ENCODE data around the gene CFAP210.
"Not testable (repeated sequence)": the region's sequence is repeated elsewhere in the genome, so short reads cannot be mapped to it uniquely, and the experiment has no call there.

CFAP210 gene

DNA sequence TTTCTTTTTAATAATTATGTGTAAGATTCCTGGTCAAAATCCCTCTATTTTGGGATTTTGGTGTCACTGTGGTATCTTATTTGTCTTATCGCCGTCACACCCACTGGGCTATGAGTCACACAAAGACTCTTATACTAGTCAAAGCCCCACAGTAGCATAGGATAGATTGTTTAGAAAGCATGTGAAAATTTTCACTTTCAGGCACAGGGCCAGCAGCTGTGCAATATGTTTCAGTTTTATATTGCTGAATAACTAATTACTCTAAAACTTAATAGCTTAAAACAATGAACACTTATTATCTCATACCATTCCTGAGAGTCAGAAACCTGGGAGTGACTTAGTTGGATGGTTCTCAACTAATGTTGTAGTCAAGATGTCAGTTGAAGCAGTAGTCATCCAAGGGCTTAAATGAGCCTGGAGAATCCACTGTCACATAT lies 24.0 kb downstream of the CFAP210 start:
- no peak for DNase-seq

DNA sequence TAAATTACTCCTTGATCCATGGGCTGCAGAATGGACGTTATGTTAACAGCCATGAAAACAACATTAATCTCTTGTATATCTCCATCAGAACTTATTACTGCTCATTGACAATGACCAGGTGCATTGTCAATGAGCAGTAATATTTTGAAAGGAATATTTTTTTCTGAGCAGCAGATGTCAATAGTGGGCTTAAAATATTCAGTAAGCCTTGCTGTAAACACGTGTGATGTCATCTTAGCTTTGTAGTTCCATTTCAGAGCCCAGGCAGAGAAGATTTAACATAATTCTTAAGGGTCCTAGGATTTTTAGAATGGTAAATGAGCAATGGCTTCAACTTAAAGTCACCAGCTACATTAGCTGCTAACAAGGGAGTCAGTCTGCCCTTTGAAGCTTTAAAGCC lies 26.6 kb downstream of the CFAP210 start:
- DNase-seq: no peak

DNA sequence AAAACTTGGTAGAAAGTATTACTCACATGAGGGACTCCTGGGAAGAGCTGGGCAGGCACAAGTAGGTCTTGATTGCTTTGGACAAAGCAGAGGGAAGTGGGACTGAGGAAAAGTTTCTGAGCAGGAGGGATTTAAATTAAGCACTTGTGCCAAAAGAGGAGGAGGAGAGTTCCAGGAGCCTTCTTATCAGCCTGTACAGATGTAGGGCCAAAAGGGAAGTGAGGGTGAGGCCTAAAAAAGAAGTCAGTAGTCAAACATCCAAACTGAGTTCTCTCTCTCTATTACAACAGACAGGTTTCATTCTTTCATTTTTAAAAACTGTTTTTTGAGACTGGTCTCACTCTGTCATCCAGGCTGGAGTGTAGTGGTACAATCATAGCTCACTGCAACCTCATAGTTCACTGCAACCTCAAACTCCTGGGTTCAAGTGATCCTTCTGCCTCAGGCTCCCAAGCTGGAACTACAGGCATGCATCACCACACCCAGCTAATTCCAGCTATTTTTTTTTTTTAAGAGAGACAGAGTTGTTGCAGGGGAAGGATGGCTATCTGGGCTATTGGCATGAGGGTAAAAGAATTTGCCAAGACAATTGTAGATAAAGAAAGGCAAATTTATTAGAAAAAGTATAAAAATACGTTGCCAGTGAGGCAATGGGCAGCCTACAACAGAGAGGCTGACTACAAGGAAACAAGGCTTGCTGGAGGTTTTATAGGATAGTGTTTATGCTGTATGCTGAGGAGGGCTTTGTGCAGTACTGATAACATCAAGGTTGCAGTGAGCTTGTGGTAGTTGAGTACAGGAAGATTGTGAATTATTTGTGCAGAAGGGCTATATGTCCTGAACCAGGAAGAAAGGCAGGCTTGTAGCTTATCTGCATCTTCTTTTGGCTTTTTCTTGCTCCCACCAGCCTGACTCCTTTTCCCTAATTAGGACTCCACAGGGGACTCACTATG lies 29.0 kb downstream of the CFAP210 start:
- DNase-seq: no peak

DNA sequence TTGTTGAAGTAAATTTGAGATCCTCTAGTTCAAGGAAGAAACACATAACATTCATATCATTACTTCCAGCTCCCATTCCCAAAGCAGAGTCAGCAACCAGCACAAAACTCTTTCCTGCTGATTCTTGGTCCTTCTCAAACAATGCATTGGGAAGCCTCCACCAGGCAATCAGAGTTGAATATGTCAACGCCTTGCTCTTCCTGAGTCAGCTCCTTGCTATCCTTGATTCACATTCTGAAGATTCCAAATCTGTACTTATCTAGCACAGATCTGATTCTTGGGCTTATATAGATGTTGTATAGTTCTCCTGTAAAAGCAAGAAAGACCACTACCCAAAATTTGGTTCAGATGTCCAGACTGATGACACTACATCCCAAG lies 29.6 kb downstream of the CFAP210 start:
- DNase-seq: no peak

DNA sequence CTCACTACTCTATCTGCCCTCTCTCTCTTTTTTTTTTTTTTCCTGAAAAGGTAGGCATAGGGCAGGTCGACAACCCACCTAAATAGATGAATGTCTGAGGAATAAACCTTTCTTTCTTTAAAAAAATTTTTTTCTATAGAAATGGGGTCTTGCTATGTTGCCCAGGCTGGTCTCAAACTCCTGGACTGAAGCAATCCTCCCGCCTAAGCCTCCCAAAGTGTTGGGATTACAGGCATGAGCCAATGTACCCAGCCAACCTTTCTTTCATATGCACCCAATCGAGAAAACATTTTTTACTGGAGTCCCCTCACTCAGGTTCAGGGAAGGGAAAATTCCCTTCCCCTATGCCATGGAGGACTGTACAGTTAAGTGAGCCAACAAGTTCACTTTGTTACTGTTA lies 31.0 kb downstream of the CFAP210 start:
- no peak for DNase-seq

DNA sequence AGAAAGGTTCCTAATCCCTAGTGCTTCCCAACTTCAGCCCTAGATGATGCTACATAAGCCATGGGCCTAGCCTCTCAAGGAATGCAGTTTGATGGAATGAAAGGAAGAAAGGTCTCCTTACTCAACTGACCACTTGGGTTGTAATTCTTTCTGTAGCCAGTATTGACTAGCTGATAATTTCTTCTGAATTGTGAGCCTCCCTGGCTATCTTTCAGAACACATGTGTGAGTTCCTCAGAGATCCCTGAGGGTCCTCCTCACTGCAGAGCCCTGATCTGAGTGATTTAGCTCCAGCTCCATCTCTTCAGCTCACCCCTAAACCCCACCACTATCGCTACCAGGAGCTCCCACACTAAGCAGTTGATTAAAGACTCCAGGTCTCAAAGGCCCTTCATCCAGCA lies 31.5 kb downstream of the CFAP210 start:
- DNase-seq: no peak

DNA sequence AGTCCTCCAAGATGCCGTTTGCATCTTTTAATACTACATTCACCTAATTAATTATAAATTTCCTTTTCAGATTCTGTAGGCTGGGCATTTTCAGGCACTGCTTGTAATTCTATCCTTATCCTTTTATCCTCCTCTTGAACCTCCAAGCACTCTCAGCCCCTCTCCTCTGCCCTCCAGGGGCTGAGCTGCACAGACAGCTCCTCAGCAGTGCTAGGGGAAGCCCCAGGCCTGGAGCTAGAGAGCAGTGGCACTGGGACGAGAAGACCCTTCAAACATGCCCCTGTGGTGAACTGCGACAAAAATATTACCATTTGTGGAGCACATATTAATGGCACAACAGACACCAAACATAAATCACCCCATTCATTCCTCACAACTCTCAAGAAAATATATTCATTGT lies 32.9 kb downstream of the CFAP210 start:
- no peak for DNase-seq

DNA sequence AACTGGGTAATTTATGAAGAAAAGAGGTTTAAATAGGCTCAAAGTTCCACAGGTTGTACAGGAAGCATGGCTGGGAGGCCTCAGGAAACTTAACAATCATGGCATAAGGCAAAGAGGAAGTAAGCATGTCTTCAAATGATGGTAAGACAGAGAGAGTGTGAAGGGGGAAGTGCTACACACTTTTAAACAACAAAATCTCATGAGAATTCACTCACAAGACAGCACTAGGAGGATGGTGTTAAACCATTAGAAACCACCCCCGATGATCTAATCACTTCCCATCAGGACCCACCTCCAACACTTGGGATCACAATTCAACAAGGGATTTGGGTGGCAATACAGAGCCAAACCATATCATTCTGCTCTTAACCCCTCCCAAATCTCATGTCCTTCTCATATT lies 34.9 kb downstream of the CFAP210 start:
- DNase-seq: no peak

DNA sequence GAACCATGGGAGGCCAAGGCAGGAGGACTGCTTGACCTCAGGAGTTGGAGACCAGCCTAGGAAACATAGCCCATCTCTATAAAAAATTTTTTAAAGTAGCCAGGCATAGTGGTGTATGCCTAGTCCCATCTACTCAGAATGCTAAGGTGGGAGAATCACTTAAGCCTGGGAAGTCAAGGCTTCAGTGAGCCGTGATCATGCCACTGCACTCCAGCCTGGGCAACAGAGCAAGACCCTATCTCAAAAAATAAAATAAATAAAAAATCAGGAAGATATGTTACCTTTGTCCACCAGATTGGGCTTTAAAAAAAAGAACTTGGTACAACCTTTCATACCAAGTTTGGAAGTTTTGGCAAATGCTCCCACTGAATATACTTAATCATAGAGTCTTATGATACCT lies 35.3 kb downstream of the CFAP210 start:
- DNase-seq: no peak

DNA sequence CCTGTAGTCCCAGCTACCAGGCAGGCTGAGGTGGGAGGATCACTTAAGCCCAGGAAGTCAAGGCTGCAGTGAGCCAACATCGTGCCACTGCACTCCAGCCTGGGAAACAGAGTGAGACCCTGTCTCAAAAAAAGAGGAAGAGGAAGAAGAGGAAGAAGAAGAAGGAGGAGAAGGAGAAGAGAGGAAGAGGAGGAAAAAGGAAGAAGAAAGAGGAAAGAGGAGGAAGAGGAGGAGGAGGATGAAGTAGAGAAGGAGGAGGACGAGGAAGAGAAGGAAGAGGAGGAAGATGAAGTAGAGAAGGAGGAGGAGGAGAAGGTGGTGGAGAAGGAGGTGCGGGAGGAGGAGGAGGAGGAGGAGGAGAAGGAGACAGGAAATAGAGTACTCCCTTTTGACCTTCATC lies 38.0 kb downstream of the CFAP210 start:
- no peak for DNase-seq

DNA sequence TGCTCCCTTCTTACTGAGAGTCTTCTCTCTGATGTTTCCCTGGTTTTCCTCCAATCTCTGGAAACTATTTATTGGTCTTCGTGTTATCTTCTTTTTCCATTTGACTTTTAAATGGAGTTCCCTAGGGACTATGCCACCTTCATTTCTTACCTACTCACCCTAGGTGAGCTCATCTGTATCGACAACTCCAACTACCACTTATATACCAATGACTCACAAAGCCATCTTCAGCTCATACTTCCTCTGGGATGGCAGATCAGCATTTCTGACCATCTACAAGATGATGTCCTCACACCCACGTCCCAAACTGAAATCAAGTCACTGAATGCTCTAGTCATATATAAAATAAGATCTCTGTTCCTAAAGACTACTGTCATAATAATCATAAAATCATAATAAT lies 40.6 kb downstream of the CFAP210 start:
- no peak for DNase-seq

DNA sequence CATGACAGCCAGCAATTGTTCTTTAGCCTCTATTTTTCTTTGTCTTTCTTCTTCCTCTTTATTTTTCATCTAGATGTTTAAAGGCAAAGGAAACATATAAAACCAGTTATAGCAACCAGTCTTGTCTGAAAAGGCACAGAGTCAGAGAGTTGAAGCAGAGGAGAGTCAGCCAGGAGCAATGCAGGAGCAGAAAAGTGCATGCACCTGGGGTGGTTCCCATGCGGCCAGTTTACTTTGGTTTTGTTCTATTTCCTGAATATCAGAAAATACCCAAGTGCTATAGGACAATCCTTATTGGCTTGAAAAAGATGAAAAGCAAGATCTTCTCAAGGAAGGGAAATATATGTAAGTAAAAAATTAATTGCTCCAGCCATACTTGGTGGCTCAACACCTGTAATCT lies 44.9 kb downstream of the CFAP210 start:
- no peak for DNase-seq

DNA sequence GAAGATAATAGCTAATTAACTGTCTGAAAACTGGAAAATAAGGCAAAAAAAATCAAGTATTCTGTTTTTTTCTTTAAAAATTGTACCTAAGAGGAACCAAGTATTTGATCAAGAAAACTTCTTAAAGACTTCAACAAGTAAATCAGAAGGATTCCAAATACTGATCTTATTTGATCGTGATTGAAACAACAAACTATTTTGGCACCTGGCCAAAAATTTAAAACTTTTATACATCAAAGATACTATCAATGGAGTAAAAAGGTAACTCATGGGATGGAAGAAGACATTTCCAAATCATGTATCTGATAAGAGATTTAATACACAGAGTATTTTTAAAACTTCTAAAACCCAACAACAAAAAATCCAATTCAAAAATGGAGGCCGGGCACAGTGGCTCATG lies 46.7 kb downstream of the CFAP210 start:
- DNase-seq: no peak

DNA sequence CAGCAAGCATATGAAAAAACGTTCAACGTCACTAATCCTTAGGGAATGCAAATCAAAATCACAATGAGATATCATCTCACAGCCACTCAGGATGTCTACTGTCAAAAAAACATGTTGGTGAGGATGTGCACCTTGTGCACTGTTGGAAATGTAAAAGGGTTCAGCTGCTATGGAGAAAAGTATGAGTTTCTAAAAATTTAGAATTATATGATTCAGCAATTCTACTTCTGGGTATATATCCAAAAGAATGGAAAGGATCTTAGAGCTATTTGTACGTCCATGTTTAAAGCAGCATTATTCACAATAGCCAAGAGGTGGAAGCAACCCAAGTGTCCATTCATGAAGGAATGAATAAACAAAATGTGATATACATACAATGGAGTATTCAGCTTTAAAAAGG lies 50.0 kb downstream of the CFAP210 start:
- no peak for DNase-seq

DNA sequence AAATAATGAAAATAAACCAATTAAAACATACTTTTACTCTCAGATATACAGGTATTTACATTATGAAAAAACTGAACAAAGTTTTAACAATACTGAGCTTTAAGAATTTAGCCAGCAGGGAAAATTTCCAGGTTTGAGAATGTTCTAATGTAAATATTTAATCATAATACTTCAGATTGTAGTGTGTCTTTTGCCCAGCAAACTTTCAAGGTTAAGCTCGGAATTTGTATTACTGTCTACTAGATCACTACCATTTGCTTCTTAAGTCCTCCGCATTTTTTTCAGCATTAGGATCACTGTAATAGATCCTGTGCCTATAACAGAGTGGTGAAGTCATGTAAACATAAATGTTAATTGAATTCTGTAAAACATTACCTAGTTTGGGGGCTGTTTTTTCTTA lies 52.7 kb downstream of the CFAP210 start:
- DNase-seq: no peak

DNA sequence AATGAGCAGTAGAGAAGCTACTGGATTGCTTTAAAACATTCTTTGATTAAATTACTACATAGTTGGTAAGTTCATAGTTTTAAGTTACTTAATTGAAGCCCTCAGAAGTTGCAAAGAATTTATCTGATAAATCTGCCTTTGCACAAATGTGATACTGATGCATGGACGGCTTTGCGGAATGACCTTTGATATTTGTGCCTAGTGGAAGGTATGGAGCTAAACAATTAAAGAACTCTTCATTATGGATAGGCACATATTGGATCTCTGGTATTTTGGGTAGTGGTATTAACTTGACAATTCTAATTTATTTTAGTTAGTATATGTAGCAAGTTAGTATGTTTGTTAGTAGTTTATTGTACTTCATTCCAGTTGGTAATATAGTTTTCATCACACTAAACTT lies 54.1 kb downstream of the CFAP210 start:
- DNase-seq: no peak

DNA sequence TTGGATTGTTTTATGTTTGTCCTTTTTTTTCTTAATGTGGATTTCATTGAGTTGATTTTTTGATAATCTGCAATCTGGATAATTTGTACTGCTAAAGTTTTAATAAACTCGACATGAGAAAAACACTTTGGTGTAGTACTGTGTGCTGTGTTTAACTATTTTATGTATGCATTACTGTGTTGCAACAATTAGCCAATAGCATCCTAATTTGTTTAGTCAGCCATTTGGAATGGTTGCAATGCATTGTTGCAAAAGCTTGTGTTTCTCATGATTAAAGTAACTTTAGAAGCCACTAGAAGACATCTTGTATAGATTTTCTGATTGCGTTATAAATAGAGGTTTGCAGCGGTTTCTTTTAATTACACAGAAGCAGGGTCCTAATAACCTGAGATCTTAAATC lies 56.6 kb downstream of the CFAP210 start:
- no peak for DNase-seq

DNA sequence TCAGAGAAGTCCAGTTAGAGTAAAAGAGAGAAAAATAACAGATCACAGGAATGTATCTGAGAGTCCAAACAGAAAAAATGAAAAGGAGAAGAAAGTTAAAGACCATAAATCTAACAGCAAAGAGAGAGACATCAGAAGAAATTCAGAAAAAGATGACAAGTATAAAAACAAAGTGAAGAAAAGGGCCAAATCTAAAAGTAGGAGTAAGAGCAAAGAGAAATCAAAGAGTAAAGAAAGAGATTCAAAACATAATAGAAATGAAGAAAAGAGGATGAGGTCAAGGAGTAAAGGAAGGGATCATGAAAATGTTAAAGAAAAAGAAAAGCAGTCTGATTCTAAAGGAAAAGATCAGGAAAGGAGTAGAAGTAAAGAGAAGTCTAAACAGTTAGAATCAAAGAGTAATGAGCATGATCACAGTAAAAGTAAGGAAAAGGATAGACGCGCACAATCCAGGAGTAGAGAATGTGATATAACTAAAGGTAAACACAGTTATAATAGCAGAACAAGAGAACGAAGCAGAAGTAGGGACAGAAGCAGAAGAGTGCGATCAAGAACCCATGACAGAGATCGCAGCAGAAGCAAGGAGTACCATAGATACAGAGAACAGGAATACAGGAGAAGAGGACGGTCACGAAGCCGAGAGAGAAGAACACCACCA lies 57.6 kb downstream of the CFAP210 start:
- no peak for DNase-seq

DNA sequence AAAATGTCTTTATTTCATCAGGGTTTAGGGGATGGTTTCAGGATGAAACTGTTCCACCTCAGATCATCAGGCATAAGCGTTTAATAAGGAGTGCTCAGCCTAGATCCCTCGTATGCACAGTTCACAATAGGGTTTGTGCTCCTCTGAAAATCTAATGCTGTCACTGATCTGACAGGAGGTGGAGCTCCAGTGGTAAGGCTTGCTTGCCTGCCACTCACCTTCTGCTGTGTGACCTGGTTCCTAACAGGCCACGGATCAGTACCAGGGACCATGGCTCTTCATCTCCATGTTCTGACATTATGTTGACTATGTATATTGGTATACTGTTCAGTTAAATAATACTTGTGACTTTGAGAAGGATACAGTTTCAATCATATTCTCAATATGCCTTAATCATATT lies 68.4 kb downstream of the CFAP210 start:
- DNase-seq: no peak

DNA sequence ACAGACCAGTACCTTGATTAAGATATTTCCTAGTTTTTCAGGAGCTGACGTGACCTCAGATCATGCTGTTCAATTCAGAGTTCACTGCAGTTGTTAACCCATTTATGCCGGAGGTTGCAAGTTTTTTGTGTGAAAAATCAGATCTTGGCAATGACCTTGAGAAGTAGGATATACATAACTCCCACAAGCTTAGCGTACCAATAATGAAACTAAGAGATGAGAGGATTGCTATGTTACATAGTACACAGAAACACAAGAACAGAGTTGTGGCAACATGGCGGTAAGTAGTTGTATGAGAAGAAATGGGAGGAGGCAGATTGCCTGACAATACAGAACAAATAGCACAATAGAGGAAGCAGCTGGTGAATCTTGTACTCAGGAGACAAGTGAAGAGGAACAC lies 71.0 kb downstream of the CFAP210 start:
- DNase-seq: no peak

DNA sequence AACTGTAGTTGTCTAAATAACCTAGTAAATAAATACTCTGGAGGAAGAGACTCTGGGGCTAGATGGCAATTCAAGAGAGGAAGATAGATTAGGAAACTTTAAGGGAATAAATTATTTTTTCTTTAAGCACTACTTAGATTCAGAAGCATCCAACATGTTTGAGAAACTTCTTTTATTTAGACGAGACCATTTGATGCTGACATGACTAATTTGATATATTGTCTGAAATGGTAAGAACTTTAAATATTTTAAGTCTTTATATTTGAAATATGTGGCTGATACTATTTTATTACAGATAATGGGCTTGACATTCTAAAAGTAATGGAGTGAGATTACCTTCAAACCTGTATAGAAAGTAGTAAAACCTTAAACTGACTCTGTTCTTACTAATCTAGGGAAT lies 73.7 kb downstream of the CFAP210 start:
- DNase-seq: no peak

DNA sequence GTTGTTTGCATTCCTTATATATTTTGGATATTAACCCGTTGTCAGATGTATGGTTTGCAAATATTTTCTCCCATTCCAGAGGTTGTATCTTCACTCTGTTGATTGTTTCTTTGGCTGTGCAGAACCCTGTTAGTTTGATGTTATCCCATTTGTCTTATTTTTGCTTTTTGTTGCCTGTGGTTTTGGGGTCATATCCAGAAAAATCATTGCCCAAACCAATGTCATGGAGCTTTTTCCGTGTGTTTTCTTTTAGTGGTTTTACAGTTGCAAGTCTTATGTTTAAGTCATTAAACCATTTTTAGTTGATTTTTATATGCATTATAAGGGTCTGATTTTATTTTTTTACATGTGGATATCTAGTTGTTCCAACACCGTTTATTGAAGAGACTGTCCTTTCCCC lies 74.3 kb downstream of the CFAP210 start:
- no peak for DNase-seq

DNA sequence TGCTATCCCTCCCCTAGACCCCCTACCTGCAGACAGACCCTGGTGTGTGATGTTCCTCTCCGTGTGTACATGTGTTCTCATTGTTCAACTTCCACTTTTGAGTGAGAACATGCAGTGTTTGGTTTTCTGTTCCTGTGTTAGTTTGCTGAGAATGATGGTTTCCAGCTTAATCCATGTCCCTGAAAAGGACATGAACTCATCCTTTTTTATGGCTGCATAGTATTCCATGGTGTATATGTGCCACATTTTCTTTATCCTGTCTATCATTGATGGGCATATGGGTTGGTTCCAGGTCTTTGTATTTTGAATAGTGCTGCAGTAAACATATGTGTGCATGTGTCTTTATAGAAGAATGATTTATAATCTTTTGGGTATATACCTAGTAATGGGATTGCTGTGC lies 78.2 kb downstream of the CFAP210 start:
- not testable (repeated sequence) for DNase-seq

DNA sequence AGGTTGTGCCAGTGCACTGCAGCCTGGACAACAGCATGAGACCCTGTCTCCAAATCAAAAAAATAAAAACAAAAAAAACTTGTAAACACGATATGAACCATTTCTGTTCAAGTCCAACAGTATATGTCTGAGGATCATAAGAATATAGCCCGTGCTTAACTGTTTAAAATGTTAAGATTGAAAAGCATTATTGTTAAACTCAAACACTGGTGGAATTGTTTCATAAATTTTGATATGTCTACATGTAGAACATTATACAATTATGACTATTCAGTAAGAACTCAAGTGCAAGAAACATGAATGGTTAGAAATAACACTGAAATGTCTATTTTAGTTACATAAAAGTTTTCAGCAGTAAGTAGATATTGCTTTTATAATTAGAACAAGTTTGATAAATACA lies 80.3 kb downstream of the CFAP210 start:
- no peak for DNase-seq

DNA sequence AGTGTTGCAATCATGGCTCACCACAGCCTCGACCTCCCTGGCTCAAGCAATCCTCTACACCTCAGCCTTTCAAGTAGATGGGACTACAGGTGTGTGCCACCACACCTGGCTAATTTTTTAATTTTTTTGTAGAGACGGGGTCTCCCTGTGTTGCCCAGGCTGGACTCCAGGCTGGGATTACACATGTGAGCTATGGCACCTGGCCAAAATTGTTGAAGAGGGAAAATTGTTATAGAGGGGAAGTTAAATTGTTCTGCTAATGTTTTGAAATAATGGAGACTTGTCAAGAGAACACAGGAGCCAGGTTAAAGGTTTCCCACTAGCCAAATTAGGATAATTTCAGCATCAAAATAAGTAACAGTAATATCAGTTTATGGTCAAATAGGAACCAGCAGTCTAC lies 84.9 kb downstream of the CFAP210 start:
- no peak for DNase-seq

All from right forelimb (tissue), 1 donor.